CMK (cell line): ENCODE measurements around the gene APOC4.
"Not testable (repeated sequence)": the region's sequence is repeated elsewhere in the genome, so short reads cannot be mapped to it uniquely, and the experiment has no call there.

Source experiments
- DNase-seq: peaks from one replicate; pipeline ENCODE4 v3.0.0-alpha.2; 2010; ENCODE audit warnings: low read depth

Gene APOC4, protein sequence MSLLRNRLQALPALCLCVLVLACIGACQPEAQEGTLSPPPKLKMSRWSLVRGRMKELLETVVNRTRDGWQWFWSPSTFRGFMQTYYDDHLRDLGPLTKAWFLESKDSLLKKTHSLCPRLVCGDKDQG

DNA sequence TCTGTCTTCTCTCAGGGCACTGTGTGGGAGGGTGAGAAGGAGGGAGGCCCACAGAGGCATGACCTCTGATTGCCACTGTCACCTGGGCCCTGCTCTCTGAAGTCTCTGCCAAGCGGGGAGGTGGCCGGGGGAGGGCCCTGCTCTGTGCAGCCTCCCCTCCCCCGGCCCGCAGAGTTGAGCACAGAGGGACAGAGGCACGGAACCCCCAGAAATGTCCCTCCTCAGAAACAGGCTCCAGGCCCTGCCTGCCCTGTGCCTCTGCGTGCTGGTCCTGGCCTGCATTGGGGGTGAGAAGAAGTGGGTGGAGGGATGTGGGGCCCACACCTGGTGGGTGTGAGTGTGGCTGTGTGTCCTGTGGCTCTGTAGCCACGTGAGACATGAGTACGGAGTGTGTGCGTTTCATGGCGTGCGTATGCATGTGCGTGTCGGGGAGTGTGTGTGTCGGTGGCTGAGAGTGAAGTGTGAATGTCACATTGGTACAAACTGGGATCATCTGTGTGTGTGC lies at the start of gene APOC4:
APOC4 (plus strand) TSS at position 171 of the 505 bp plus-strand sequence; CDS start at position 212, 41 bp downstream.
- DNase-seq, result no peak

DNA sequence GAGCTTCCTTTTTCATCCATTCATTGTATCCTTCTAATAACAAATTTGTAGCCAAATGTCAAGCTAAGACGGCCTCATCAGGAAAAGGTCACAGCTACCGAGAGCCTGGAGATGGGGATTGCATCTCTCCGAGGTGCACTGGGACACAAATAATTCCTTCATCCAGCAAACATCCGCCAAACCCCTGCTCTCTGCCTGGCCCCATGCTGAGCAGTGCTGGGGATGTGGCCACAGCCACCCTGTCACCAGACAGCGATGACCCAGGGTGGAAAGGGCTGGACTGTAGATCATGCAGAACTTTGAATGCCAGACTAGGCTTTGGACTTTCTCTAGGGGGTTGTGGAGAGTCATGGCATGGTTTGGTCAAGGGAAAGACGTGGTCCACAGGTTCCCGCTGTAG lies 49.1 kb upstream of the APOC4 start:
- DNase-seq, result no peak

DNA sequence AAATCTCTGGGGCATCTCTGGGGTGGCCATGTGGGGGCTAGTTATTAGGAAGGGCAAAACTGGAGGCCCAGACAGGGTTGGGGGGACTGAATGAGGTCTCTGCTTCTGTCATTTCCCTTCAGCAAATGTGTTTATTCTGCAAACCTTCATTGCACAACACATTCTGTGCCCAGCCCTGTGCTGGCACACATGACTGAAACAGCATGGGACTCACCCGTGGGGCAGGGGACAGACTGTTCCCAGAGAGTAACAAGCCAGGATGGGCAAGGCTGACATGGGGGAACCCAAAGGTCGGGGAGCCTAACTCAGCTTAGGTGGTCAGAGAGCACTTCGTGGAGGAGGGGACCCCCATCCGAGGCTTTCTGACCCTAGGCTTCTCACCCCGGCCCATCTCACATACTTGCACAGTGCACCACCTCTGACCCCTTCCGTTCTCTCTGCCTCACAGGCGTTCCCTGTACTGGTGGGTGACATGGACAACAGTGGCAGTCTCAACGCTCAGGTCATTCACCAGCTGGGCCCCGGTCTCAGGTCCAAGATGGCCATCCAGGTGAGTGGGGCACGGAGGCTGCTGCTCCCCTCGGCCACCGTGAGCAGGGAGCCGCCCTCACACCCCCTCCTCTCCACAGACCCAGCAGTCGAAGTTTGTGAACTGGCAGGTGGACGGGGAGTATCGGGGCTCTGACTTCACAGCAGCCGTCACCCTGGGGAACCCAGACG lies 48.5 kb upstream of the APOC4 start:
- no peak for DNase-seq

DNA sequence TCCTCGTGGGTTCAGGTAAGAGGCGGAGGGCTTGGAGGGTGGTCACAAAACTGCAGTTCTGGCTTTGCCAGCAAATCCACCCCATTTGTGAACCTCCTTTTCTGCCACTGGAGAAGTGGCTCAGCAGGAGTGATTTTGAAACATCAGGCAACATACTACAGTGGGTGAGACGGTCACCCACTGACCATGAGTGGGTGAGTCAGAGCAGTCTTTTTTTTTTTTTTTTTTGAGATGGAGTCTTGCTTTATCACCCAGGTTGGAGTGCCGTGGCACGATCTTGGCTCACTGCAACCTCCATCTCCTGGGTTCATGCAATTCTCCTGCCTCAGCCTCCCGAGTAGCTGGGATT lies 48.0 kb upstream of the APOC4 start:
- no peak for DNase-seq

DNA sequence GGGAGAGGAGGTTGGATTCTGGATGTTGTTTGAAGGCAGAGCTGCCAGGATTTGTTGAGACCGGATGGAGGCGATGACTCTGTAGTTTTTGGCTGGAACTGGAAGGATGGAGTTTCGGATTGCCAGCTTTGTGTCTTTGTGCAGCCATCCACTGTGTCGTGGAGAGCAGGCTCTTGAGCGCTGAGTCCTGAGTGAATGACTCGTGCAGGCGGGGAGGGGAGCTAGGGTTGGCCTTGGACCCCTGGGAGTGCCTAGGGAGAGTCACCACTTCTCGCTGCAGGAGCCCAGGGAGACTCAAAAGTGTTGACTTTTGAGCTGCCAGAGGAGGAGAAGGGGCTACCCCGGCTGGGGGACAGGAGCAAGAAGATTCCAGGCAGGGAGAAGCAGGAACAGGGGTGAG lies 47.1 kb upstream of the APOC4 start:
- DNase-seq, result no peak

DNA sequence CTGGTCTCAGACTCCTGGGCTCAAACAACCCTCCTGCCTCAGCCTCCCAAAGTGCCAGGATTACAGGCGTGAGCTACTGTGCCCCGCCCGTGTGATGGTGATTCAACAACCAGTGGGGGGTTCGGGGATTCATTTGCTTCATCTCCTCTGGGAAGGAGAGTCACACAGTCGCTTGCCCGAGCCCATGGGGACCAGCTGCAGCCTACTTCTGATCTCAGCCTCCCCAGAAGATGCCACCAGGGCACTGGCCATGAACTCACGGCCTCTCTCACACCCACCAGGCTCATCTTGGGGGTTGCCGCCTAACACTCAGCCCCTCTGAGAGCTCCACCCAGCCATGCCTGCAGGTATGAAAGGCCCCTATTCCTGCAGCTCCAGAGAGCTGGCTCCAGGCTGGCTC lies 44.2 kb upstream of the APOC4 start:
- no peak for DNase-seq

DNA sequence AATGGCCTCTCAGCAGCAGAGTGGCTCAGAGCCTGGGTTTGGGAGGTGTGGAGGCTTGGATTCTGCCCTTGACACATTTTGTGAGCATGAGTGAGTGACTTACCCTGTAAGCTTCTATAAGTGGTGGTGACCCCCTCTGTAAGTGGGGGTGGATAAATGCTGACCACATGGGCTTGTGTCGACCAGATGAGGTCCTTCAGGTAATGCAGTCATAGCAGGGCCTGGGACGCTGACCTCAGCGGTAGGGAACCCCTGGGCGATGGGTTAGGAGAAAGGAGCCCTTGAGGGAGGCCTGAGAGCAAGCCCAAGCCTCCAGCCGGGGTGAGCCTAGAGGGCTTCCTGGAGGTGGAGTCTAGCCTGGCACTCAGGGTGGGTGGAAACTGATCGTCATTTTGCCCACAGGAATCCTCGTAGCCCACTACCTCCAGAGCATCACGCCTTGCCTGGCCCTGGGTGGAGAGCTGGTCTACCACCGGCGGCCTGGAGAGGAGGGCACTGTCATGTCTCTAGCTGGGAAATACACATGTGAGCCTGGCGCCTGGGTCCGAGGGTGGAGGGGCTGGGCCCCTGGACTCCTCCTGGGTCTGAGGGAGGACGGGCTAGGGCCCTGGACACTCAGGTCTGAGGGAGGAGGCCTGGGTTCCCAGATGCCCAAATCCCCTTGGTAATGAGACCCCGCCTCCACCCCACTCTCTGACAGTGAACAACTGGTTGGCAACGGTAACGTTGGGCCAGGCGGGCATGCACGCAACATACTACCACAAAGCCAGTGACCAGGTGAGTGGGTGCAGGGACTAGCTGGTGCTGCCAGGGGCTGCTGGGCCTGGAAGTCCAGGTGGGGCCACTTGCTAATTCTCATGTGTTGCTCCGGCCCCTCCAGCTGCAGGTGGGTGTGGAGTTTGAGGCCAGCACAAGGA lies 41.5 kb upstream of the APOC4 start:
- no peak for DNase-seq

DNA sequence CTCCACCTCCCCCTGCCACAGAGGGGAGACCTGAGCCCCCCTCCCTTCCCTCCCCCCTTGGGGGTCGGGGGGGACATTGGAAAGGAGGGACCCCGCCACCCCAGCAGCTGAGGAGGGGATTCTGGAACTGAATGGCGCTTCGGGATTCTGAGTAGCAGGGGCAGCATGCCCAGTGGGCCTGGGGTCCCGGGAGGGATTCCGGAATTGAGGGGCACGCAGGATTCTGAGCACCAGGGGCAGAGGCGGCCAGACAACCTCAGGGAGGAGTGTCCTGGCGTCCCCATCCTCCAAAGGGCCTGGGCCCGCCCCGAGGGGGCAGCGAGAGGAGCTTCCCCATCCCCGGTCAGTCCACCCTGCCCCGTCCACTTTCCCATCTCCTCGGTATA lies 38.8 kb upstream of the APOC4 start:
- DNase-seq, result no peak

DNA sequence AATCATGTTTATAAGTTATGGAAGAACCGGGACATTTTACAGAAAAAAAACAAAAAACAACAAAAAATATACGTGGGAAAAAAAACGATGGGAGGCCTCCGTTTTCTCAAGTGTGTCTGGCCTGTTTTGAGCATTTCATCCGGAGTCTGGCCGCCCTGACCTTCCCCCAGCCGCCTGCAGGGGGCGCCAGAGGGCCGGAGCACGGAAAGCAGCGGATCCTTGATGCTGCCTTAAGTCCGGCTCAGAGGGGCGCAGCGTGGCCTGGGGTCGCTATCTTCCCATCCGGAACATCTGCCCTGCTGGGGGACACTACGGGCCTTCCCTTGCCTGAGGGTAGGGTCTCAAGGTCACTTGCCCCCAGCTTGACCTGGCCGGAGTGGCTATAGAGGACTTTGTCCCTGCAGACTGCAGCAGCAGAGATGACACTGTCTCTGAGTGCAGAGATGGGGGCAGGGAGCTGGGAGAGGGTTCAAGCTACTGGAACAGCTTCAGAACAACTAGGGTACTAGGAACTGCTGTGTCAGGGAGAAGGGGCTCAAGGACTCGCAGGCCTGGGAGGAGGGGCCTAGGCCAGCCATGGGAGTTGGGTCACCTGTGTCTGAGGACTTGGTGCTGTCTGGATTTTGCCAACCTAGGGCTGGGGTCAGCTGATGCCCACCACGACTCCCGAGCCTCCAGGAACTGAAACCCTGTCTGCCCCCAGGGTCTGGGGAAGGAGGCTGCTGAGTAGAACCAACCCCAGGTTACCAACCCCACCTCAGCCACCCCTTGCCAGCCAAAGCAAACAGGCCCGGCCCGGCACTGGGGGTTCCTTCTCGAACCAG lies 38.2 kb upstream of the APOC4 start:
- no peak for DNase-seq

DNA sequence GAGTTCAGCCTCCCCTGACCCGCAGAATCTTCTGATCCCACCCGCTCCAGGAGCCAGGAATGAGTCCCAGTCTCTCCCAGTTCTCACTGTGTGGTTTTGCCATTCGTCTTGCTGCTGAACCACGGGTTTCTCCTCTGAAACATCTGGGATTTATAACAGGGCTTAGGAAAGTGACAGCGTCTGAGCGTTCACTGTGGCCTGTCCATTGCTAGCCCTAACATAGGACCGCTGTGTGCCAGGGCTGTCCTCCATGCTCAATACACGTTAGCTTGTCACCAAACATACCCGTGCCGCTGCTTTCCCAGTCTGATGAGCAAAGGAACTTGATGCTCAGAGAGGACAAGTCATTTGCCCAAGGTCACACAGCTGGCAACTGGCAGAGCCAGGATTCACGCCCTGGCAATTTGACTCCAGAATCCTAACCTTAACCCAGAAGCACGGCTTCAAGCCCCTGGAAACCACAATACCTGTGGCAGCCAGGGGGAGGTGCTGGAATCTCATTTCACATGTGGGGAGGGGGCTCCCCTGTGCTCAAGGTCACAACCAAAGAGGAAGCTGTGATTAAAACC lies 37.5 kb upstream of the APOC4 start:
- no peak for DNase-seq

DNA sequence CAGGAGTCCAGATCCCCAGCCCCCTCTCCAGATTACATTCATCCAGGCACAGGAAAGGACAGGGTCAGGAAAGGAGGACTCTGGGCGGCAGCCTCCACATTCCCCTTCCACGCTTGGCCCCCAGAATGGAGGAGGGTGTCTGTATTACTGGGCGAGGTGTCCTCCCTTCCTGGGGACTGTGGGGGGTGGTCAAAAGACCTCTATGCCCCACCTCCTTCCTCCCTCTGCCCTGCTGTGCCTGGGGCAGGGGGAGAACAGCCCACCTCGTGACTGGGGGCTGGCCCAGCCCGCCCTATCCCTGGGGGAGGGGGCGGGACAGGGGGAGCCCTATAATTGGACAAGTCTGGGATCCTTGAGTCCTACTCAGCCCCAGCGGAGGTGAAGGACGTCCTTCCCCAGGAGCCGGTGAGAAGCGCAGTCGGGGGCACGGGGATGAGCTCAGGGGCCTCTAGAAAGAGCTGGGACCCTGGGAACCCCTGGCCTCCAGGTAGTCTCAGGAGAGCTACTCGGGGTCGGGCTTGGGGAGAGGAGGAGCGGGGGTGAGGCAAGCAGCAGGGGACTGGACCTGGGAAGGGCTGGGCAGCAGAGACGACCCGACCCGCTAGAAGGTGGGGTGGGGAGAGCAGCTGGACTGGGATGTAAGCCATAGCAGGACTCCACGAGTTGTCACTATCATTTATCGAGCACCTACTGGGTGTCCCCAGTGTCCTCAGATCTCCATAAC lies 36.4 kb upstream of the APOC4 start, which contains the start of gene APOE:
APOE (plus strand) TSS at position 360 of the 724 bp plus-strand sequence. CDS start 829 bp downstream, outside the sequence.
- no peak for DNase-seq

DNA sequence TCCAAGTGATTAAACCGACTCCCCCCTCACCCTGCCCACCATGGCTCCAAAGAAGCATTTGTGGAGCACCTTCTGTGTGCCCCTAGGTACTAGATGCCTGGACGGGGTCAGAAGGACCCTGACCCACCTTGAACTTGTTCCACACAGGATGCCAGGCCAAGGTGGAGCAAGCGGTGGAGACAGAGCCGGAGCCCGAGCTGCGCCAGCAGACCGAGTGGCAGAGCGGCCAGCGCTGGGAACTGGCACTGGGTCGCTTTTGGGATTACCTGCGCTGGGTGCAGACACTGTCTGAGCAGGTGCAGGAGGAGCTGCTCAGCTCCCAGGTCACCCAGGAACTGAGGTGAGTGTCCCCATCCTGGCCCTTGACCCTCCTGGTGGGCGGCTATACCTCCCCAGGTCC lies 34.4 kb upstream of the APOC4 start:
- no peak for DNase-seq

DNA sequence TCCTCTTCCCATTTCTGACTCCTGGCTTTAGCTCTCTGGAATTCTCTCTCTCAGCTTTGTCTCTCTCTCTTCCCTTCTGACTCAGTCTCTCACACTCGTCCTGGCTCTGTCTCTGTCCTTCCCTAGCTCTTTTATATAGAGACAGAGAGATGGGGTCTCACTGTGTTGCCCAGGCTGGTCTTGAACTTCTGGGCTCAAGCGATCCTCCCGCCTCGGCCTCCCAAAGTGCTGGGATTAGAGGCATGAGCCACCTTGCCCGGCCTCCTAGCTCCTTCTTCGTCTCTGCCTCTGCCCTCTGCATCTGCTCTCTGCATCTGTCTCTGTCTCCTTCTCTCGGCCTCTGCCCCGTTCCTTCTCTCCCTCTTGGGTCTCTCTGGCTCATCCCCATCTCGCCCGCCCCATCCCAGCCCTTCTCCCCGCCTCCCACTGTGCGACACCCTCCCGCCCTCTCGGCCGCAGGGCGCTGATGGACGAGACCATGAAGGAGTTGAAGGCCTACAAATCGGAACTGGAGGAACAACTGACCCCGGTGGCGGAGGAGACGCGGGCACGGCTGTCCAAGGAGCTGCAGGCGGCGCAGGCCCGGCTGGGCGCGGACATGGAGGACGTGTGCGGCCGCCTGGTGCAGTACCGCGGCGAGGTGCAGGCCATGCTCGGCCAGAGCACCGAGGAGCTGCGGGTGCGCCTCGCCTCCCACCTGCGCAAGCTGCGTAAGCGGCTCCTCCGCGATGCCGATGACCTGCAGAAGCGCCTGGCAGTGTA lies 33.8 kb upstream of the APOC4 start:
- no peak for DNase-seq

DNA sequence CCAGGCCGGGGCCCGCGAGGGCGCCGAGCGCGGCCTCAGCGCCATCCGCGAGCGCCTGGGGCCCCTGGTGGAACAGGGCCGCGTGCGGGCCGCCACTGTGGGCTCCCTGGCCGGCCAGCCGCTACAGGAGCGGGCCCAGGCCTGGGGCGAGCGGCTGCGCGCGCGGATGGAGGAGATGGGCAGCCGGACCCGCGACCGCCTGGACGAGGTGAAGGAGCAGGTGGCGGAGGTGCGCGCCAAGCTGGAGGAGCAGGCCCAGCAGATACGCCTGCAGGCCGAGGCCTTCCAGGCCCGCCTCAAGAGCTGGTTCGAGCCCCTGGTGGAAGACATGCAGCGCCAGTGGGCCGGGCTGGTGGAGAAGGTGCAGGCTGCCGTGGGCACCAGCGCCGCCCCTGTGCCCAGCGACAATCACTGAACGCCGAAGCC lies 33.2 kb upstream of the APOC4 start:
- DNase-seq, result no peak

DNA sequence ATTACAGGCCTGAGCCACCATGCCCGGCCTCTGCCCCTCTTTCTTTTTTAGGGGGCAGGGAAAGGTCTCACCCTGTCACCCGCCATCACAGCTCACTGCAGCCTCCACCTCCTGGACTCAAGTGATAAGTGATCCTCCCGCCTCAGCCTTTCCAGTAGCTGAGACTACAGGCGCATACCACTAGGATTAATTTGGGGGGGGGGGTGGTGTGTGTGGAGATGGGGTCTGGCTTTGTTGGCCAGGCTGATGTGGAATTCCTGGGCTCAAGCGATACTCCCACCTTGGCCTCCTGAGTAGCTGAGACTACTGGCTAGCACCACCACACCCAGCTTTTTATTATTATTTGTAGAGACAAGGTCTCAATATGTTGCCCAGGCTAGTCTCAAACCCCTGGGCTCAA lies 32.3 kb upstream of the APOC4 start:
- no peak for DNase-seq

DNA sequence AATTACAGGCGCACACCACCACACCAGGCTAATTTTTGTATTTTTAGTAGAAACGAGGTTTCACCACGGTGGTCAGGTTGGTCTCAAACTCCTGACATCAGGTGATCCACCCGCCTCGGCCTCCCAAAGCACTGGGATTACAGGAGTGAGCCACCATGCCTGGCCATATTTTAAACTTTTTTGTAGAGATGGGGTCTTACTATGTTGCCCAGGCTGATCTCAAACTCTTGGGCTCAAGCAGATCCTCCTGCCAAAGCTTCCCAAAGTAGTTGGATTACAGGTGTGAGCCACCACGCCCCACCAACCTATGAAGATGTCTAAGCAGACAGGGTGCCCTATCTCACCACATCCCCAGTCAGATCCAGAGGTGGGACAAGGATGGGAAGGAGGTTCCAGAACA lies 30.1 kb upstream of the APOC4 start:
- DNase-seq, result not testable (repeated sequence)

DNA sequence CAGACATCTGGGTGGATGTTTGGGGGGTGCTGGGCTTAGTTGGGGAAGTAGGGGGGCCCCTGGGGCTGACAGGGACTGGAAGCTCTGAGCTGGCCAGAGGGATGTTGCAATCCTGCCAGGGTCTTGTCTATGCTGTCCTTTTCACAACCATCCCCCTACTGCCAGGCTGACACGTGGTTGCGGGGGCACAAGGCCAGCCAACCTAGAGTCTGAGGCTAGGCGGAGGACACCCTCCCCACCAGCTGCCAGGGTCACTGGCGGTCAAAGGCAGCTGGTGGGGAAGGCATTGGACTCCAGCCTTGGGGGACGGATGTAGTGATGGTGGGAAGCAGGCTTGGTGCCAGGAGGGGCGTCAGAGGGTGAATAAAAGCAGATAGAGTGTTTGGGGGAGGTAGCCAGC lies 29.2 kb upstream of the APOC4 start:
- no peak for DNase-seq

DNA sequence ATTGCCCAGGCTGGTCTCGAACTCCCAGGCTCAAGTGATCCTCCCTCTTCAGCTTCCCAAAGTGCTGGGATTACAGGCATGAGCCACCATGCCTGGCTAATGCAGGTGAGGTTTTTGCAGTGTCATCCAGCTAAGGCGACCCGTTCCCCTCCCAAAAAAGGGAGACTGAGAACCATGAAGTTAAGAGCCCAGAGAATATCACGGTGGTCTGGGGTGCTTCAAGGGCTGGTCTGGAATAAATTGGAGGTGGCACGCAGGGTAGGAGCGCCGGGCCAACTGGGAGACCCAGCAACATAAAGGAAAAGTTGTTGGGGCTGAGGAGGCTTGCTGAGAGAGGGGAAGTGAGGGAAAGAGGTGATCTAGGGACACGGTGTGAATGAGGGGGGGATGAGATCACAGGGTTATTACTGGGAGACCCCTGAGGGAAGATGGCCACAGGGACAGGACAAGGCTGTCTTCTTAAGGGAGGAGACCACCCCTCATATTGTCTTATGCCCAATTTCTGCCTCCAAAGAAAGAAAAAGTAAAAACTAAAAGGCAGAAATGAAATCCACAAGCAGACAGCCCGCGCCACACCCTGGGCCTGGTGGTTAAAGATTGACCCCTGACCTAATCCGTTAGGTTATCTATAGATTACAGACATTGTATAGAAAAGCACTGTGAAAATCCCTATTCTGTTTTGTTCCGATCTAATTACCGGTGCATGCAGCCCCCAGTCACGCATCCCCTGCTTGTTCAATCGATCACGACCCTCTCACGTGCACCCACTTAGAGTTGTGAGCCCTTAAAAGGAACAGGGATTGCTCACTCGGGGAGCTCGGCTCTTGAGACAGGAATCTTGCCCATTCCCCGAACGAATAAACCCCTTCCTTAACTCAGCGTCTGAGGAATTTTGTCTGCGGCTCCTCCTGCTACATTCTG lies 28.3 kb upstream of the APOC4 start:
- DNase-seq, result not testable (repeated sequence)
